ENCODE measurements around the gene CYLD.

DNA sequence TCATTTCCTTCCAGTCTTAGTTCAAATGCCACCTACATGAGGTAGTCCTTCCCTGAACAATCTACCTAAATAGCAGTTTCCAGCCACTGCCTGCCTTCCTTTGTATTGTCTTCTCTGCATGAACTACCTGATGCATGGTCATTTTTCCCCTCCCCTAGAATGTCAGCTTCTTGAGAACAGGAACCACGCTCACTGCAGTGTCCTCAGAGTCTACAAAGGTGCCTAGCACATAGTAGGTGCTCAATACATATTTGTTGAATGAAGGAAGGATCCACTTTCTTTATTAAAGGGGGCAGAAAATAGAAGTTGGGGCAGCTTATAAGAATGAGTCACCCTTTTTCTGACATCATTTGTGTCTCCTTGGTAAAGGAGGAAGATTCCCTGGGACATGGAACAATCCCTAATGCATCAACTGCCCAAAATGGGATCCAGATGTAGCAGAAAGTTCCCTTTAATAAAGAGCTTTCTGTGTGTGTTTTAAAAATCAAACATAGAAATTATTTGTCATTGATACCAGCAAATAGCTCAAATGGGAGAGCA lies 4.4 kb upstream of the CYLD start:
- TF ChIP-seq, protein P1, sequence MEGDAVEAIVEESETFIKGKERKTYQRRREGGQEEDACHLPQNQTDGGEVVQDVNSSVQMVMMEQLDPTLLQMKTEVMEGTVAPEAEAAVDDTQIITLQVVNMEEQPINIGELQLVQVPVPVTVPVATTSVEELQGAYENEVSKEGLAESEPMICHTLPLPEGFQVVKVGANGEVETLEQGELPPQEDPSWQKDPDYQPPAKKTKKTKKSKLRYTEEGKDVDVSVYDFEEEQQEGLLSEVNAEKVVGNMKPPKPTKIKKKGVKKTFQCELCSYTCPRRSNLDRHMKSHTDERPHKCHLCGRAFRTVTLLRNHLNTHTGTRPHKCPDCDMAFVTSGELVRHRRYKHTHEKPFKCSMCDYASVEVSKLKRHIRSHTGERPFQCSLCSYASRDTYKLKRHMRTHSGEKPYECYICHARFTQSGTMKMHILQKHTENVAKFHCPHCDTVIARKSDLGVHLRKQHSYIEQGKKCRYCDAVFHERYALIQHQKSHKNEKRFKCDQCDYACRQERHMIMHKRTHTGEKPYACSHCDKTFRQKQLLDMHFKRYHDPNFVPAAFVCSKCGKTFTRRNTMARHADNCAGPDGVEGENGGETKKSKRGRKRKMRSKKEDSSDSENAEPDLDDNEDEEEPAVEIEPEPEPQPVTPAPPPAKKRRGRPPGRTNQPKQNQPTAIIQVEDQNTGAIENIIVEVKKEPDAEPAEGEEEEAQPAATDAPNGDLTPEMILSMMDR (conservative IDR thresholded peaks at IDR 0.05; ENCODE audit: low read depth in 2 of 2), result no peak
- no peak for TF ChIP-seq EZH2 (IDR thresholded peaks at IDR 0.05; ENCODE audit: low read depth, unreplicated experiment)
- TF ChIP-seq ZNF114 (CRISPR knock-in tag; IDR thresholded peaks at IDR 0.05), result no peak
- TF ChIP-seq ZNF331 (CRISPR knock-in tag; IDR thresholded peaks at IDR 0.05; ENCODE audit: low read depth), result no peak

All from GM23338 (cell line).